ENCODE measurements around the gene KCNJ15. TPM values are rescaled to one million over a fixed set of nuclear protein-coding genes. Genes with fewer than 3 reads are reported as not detected.
A peak's percentile ranks its signal among the peaks of the same experiment; 100 is the strongest.

Gene KCNJ15
- total and polyA plus RNA-seq, 2 of the 8 experiments (the other 6 are each of a cell fraction or from before 2014, with no cell fraction given) = under 0.01 TPM; not detected in 1

DNA sequence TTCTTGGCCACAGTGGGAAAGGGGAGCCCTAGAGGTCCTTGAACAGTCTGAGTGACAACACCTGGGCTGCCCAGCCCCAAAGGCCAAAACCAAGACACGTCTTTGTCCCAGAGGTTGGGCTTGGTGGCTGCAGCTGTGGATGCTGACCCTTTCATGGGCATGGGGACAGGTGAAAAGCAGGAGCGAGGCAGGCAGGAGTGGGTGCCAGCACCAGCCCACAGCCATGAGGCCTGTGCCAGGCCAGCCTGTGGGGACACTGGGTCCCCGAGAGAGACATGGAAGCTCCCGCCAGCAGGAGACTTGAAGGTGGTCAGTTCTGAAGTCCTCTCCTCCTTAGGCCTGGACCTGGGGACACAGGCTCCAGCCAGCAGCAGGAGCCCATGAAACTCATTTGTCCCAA lies 98.6 kb downstream of the KCNJ15 start:
- Histone ChIP-seq H4K8ac (ENCODE audit: extremely low read depth, insufficient read depth, low read length) (no peak overlapping the region), H3K79me1 (ENCODE audit: low read depth, low read length) (no peaks in the 10 kb centered on the region), H2BK15ac (ENCODE audit: low read length) (no peak overlapping the region; the same call in 1 of the 2 replicates), H4K91ac (replicated peaks; ENCODE audit: insufficient read length, low read length) (no peak overlapping the region), H3K4me3 (ENCODE audit: extremely low read depth in 1 of 4, insufficient read depth in 2 of 4, low read depth in 3 of 4, low read length in 4 of 4) (no peak overlapping the region), H3K4me2 (ENCODE audit: insufficient read depth in 1 of 2, low read depth in 2 of 2, low read length in 2 of 2) (no peak overlapping the region), H3K36me3 (ENCODE audit: control insufficient read depth in 2 of 4, insufficient read depth in 4 of 4, low read length in 3 of 4) (no peaks in the 10 kb centered on the region), H3K23ac (ENCODE audit: insufficient read length) (no peak overlapping the region), H3K27ac (ENCODE audit: low read depth, low read length) (no peak overlapping the region), H2AFZ (ENCODE audit: low read length) (no peak overlapping the region), H2BK5ac (ENCODE audit: low read depth, low read length) (no peak overlapping the region), H2BK12ac (ENCODE audit: low read depth, low read length) (no peak overlapping the region), H4K5ac (ENCODE audit: insufficient read length, low read depth, low read length) (no peak overlapping the region), H3K27me3 (replicated peaks in 1 of 4; ENCODE audit: control insufficient read depth in 3 of 4, extremely low read depth in 1 of 4, insufficient read depth in 3 of 4, low read length in 3 of 4) (peaks cover 0 to 4% (median 0%) of the 10 kb centered on the region in 4 experiments; a peak in 3 of 7 replicates), H2AK5ac (ENCODE audit: low read depth, low read length) (no peak overlapping the region), H3K4ac (replicated peaks; ENCODE audit: insufficient read length, low read depth, low read length) (no peak overlapping the region), H3K56ac (replicated peaks; ENCODE audit: insufficient read length, low read depth, low read length) (no peak overlapping the region), H3K23me2 (ENCODE audit: low read depth, low read length) (no peaks in the 10 kb centered on the region), H3K9ac (replicated peaks in 1 of 4; ENCODE audit: extremely low read depth in 1 of 4, low read depth in 3 of 4, low read length in 3 of 4) (no peak overlapping the region), H3K14ac (ENCODE audit: insufficient read length) (no peak overlapping the region), H3K79me2 (ENCODE audit: control insufficient read depth in 1 of 2, insufficient read depth in 2 of 2, low read length in 2 of 2) (no peaks in the 10 kb centered on the region), H3K9me3 (ENCODE audit: insufficient read depth in 2 of 2, low read depth in 1 of 2, low read length in 1 of 2) (no peaks in the 10 kb centered on the region; a peak in 1 of 4 replicates), H4K20me1 (replicated peaks in 1 of 2; ENCODE audit: control insufficient read depth in 1 of 2, insufficient read depth in 2 of 2, low read length in 2 of 2) (no peaks in the 10 kb centered on the region), H3K18ac (ENCODE audit: extremely low read depth, low read length) (no peak overlapping the region), H2BK120ac (replicated peaks; ENCODE audit: low read depth, low read length) (no peak overlapping the region), H2BK20ac (ENCODE audit: low read length) (no peak overlapping the region), H3K4me1 (replicated peaks in 1 of 4; ENCODE audit: control insufficient read depth in 3 of 4, insufficient read depth in 4 of 4, low read length in 3 of 4) (peaks cover 0 to 11% (median 4%) of the 10 kb centered on the region in 4 experiments; a peak in 3 of 7 replicates)
- WGBS, 2 experiments (ENCODE audit: extremely low coverage in 1 of 2, insufficient coverage in 1 of 2, insufficient read length in 1 of 2, insufficient replicate concordance in 2 of 2, low coverage in 1 of 2, low lambda C conversion rate in 2 of 2, missing lambda C conversion rate in 1 of 2) = 87% methylated on average over 4 of the region's 4 CpGs; no CpG with 5 or more reads in 1 of the 2 experiments
- 0 out of 2 replicates have a peak, but pooled peaks have one; percentile 12 for TF ChIP-seq TAF1 (IDR thresholded peaks at IDR 0.05; ENCODE audit: low read depth, low read length)
- no peak for TF ChIP-seq CREB1 (IDR thresholded peaks at IDR 0.05)
- ChIA-PET CTCF (ENCODE audit: partially characterized antibody) (interaction anchor here (0.5 to 9.0 kb wide), 22 partner anchors 11 to 772 kb away, joined by 3 to 366 read pairs (median 5); no protein-coding TSS in a partner anchor), POLR2A (ENCODE audit: partially characterized antibody) (interaction anchor here (0.5 kb wide), 1 partner anchor 598 kb away, joined by 4 read pairs; no protein-coding TSS in a partner anchor)
- no peak for FAIRE-seq
- DNase-seq (ENCODE audit: low read depth in 1 of 2, low spot score in 2 of 2) = no peak

Measured in H1 (cell line).